Lower leg skin (tissue), 3 donors: ENCODE data around the gene UBA6.
"Not testable (repeated sequence)": the region's sequence is repeated elsewhere in the genome, so short reads cannot be mapped to it uniquely, and the experiment has no call there.

Source experiments
- CTCF ChIP-seq, 3 donors: fragments of 450-650 bp; IDR thresholded peaks; one replicate each; pipeline ENCODE4 v1.5.1; 2016; ENCODE audit warnings: antibody characterized with exemption in 3 of 3, mild to moderate bottlenecking in 3 of 3, moderate library complexity in 2 of 3
- POLR2A ChIP-seq, 2 donors: fragments of 450-650 bp; IDR thresholded peaks; one replicate each; pipeline ENCODE4 v1.6.1; 2016 to 2017; ENCODE audit warnings: antibody characterized with exemption in 2 of 2, mild to moderate bottlenecking in 1 of 2, moderate library complexity in 1 of 2

- not testable (repeated sequence) for TF ChIP-seq CTCF, POLR2A (IDR thresholded peaks at IDR 0.05)
These were observed 5.7 kb upstream of the UBA6 start for GRCh38 chr4:67706682-67707081.
